GM19193 (cell line): ENCODE measurements around the gene TNKS1BP1.

ENCODE experiments used
- POLR2A ChIP-seq: IDR thresholded peaks from 4 replicates; pipeline ENCODE4 v1.6.1; 2011; ENCODE audit not compliant: insufficient read depth, insufficient read length; ENCODE audit errors: extremely low read depth

The TNKS1BP1 gene

DNA sequence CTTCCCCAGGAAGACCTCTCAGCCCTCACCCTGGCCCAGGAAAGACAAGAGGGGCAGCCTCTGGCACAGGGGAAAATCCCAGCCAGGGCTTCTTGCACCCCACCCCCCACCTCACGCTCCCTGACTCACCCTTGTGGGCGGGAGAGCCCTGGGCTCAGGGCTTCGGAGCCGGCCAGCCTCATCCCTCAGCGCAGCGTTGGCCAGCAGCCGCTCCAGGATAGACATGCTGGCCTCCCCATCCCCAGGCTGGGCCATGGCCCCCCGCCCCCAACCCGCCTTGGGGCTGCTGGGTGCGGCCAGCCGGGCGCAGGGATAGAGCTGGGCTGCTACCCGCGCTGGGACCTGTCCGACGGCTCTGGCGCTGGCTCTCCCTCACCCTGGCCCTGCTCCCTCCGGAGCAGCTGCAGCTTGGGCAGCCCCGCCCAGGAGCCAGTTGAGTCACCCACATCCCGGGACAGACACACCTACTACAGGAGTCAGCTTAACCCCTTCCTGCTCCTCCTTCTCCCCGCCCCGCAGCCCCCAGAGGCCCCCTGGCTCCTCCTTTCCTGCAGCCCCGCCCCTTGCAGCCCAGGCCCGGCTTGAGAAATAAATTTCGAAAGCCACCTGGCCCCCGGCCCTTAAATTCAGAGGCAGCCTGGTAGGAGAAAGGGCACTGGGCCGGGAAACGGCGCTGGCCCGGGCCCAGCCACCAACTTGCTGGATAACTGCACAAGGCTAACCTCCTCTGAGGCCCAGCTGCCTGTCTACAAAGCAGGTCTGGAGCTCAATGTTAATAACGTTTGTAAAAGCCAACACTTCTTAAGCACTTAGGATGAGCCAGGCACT lies 13.4 kb downstream of the TNKS1BP1 start:
- TF ChIP-seq POLR2A: no peak

- no peak for TF ChIP-seq POLR2A
These were observed 14.1 kb downstream of the TNKS1BP1 start for GRCh38 chr11:57310630-57311086.

- no peak for TF ChIP-seq POLR2A
These were observed 14.7 kb downstream of the TNKS1BP1 start for GRCh38 chr11:57310091-57310490.

GRCh38 chr11:57309106-57310059 lies 15.4 kb downstream of the TNKS1BP1 start:
- TF ChIP-seq POLR2A: no peak

DNA sequence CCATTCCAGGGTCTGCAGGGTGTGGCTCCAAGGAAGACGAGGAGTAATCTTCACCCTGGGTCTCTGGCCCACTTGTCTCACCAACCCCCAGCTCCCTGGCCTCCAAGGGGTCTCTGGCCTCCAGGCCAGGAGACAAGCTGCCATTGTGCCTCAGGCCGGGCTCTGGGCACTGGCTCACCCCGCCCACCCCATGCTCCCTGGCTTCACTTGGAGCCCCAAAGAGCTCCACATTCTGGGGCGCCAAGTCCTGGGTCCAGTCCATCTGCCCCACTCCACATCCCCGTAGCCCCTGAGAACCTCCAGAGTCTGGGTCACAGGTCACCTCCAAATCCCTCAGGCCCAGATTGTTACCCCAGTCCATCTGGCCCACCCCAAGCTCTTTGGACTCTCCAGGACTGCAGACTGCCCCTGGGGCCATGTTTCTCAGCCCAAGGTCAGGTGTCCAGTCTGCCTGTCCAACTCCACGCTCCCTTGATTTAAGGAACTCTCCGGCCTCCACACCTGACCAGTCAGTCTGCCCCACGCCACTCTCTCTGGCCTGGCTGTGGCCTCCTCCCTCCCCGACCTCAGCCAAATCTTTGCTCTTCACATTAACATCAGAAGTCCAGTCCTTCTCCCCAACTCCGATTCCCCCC lies 16.2 kb downstream of the TNKS1BP1 start:
- TF ChIP-seq POLR2A: no peak

DNA sequence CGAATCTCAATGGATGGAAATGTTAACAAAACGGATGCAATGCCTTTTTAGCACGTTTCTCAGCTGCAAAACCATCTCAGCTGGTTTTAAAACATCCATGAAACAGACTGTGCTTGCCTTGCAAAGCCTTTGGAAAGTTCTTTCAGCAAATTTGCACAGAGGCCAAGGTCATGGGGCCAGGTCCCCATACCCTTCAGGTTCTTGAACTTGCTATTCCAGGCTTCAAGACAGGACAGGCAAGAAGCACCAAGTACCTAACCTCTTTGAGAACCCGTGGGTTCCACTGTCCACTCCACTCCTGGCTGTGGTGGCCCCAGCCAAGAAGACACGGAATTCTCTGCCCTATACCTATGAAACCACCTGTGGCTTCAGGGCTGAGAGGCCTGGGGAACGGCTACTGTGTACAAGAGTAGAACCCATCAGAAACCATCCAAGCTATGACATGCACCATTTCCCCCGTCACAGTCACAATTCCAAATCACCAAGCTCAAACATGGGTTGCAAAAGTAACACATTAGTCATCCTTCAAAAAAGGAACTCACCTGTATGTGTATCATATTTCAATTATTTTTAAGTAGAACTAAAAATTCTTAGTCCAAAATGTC lies 17.0 kb downstream of the TNKS1BP1 start:
- no peak for TF ChIP-seq POLR2A

DNA sequence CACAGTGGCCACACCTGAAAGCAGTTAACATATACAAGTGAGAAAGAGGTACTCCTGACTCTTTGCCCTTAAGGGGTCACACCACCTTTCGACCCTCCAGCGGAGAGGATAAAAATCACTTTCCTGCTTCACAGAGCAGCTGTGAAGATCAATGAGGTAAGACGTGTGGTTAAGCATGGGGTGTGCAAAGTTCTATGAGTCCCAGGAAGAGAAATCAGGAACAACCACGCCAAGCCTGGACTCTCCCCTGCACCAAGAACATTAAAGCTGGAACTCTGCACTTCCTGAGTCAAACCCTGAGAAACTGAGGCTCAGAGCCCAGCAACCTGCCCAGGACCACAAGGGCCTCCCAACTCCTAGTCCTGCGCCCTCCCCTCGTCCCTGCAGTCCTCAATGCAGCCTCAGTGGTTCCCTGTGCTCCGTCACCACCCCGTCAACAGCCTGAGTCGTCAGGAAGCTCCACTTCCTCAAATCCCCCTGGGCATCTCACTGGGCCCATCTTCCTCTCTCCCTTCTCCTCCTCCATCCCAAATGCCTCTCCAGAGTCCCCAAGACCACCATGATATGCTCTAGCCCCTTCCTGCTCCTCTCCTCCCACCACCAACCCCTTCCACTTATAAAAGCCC lies 17.7 kb downstream of the TNKS1BP1 start:
- TF ChIP-seq POLR2A: no peak

- TF ChIP-seq POLR2A: no peak
These were observed 18.4 kb downstream of the TNKS1BP1 start for GRCh38 chr11:57306161-57306876.

DNA sequence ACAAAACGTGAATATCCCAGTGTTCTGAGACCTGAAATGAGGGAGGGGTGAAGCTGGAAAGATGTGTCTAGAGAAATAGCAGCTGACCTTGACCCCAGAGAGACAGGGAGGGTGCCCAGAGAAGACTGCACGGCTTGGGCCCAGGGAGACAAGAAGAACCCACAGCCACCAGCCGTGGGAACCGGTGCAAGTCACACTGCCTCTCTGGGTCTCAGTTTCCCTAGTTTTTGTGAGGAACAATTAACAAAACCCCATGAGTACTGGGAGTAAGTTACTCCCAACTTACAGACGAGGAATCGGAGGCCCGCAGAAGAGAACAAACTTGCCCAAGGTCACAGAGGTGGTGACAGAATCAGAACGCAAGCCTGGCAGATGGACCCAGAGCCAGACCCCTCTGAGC lies 19.2 kb downstream of the TNKS1BP1 start:
- no peak for TF ChIP-seq POLR2A

DNA sequence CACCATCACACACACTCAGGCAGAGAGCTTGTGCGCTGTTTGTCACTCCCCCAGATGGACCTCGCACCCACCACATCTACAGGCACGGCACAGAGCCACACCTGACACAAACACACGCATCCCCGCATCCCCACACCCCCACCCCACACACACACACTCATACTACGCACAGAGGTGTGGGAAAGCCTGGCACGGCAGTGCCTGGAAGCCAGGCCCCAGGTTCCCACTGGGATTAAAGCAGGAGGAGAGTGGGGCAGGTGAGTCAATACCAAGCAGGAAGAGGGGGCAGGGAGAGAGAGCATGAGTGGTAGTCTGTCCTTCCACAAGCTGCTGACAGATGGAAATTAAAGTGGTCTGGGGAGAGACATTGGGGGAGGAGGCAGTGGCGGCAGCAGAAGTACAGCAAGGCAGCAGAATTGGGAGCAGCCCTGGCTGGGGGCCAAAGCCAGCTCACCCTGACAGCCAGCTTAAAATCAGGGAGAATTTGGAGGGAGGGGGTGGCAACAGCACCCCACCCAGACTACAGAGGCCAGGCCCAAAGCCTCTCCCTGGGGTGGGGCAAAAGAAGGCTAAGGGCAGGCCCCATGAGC lies 20.7 kb downstream of the TNKS1BP1 start:
- no peak for TF ChIP-seq POLR2A

DNA sequence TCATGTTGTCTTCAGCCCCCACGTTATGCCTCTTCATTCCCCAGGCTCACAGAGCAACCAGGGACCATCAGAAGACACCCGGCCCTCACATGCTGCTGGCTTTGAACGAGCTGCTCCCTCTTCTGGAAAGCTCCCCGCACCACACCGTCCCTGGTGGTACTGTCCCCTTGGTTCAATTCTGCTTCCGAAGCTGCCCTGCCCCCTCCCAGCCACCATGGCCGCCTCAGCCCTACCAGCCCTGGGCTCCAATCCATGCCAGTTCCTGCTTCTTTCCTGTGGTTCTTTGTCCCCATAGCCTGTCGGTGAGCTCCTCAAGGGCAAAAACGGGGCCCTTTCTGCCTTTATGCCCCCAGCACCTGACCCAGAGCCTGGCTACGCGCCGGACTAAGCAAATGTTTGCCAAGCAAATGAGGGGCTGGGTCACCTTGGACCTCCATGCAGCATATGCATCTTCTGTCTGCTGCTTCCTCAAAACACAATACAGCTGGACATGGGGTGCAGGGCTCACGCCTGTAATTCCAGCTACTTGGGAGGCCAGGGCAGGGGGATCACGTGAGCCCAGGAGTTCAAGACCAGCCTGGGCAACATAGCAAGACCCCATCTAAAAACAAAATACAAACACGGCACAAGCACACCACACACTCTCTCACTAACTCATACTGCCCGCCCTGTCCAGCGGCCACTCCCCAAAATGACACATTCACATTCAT lies 21.3 kb downstream of the TNKS1BP1 start:
- TF ChIP-seq POLR2A: no peak

- TF ChIP-seq POLR2A: no peak
These were observed 22.3 kb downstream of the TNKS1BP1 start for GRCh38 chr11:57302489-57302888.
